Stimulated activated CD4-positive, alpha-beta T cell treated with anti-CD3 and anti-CD28 coated beads, Interleukin-15, amount 100 ng/mL, for 24 hours (primary cell): Measurements from ENCODE around the gene DGKZ.

Experiments
- DNase-seq: peaks from one replicate; pipeline ENCODE4 v3.0.0-alpha.2; 2020

DGKZ gene

DNA sequence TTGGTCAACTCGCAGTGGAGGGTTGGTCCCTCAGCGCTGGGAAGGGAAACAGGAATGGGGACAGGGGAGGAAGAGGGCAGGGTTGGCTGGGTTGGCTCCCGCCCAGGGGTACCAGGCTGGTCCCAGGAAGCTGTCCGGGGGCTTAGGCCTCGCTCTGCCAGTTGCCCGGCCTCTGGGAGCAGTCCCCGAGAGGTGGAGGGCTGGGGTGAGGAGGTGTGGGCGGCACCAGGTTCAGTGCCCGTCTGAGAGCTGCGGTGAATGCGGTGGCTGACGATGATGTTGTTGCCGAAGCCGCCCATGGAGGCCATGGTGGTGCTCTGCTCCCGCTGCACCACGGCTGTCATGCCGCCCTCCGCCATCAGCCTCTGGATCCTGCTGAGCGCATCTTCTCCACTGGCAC lies 50.3 kb downstream of the DGKZ start:
- DNase-seq = no peak

DNA sequence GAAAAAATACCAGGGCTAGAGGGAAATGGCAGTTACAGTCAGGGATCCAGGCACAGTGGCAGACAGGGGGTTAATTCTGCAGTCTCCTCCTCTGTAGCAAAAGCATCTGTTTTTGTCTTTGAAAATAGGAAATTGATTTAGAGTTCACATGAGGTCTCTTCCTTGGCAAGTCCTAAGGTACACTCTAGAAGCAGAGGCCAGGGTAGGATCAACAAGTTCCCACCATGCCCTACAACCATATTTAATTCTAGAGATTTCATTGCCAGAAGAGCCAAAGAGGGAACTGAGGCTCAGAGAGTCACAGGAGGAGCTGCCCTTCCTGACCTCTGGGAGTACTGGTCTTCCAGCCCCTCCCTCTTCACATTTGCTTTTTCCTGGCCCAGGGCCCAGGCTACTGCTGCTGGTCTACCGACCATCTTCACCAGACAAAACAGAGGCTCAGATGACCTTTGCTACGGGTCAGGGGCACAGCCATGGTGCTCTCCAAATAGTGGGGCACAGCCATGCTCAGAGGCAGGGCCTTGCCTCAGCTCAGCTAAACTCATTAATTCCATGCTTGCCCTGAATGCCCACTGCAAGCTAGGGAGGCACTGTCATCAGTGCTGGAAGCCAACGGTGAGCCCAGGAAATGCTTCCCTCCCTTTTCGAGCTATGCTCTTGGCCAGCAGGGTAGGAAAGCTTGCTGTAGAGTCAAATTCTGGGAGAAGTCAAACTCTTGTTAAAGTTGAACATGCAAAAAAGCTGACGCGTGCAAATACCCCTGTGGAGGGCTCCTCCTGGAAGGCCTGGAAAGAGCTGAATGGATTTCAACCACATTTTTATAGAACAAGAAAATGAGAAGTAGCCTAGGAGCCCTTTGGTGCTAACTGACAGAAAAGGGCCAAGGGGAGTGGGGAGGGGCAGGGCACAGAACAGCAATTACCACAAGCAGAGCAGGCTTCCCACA lies 56.0 kb downstream of the DGKZ start:
- DNase-seq = no peak

GRCh38 chr11:46404476-46405017 lies 57.3 kb downstream of the DGKZ start:
- no peak for DNase-seq

DNA sequence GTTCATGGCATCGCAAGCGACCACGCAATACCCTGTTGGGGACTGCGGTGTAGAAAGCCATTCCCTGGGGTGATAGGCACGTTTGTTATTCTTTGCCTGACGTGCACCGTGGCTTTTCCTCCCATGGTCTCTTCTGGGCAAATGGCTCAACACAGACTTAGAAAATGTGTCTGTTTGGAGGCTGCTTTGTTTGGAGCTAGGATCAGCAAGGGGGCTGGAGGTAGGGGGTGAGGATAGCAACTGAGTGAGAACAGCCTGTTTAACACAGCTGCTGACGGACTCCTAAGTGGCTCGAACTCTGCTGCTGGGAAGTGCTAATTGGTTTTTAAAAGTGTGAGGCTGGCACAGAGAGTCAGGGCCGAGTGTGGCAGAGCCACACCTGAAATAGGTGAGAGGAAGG lies 60.4 kb downstream of the DGKZ start:
- DNase-seq = no peak

DNA sequence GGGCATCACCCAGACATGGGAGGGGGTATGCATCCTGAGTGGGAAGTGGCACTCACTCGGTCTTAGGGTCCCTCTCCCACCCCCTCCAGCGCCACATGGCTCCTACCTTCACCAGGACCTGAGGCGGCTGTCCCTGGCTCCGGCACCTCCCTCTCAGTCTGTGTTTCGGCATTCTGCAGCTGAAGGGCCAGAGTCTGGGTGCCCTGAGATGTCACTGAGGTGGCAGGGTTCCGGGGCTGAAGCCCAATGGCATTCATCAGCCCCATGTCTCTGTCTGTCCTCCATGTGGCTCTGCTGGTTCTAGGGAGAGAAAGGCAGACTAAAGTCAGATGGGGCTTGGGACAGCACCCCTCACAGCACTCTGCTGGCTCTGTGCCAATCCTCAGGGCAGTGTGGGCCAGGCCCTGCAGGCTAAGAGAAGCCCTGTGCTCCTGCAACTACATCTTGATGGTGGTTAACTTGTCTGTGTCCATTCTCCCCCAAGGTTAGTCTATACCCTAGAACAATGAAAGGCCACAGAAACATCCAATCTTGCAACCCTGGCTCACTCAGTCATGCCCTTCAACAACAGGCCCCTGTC lies 61.2 kb downstream of the DGKZ start:
- DNase-seq = no peak

DNA sequence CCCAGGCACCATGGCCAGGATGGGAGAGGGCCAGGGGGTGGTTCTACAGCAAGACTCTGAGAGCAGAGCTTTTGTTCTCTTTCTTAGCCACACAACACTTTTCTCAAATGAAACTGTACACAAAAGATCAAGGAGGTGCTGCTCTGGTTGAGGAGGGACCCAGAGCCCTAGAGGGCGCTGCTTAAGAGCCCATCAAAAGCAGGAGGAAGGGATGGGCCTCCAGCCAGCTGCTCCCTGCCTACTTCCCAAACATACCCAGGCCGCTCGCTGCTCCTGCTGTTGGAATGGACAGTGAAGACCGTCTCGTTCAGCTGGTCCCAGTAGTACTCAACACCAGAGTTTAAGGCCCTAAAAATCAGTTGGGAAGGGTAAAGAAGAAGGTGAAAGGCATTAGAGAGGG lies 62.8 kb downstream of the DGKZ start:
- no peak for DNase-seq

GRCh38 chr11:46413760-46414465 lies 66.7 kb downstream of the DGKZ start:
- no peak for DNase-seq

- DNase-seq = no peak
These were observed 67.2 kb downstream of the DGKZ start for GRCh38 chr11:46414466-46414796.

GRCh38 chr11:46414879-46415278 lies 67.6 kb downstream of the DGKZ start:
- no peak for DNase-seq

GRCh38 chr11:46417711-46418110 lies 70.4 kb downstream of the DGKZ start:
- DNase-seq = no peak

GRCh38 chr11:46418751-46419150 lies 71.5 kb downstream of the DGKZ start:
- no peak for DNase-seq

DNA sequence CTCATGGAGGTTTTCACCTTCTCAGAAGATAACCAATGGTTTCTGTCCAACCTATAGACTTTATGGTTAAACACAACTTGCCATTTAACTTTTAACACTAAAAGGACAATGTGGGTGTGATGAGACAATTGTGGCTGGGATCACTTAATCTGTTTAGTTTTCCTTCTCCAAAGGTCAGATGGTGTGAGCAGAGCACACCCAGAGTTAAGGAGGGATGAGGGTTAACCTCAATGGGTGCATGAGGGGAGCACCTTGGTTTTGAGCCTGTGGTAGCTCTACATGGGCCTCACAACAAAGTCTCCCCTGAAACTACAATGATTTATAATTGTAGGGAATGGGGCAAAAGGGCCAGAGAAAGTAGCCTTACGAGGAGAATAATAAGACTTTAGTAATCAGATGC lies 73.2 kb downstream of the DGKZ start:
- no peak for DNase-seq

DNA sequence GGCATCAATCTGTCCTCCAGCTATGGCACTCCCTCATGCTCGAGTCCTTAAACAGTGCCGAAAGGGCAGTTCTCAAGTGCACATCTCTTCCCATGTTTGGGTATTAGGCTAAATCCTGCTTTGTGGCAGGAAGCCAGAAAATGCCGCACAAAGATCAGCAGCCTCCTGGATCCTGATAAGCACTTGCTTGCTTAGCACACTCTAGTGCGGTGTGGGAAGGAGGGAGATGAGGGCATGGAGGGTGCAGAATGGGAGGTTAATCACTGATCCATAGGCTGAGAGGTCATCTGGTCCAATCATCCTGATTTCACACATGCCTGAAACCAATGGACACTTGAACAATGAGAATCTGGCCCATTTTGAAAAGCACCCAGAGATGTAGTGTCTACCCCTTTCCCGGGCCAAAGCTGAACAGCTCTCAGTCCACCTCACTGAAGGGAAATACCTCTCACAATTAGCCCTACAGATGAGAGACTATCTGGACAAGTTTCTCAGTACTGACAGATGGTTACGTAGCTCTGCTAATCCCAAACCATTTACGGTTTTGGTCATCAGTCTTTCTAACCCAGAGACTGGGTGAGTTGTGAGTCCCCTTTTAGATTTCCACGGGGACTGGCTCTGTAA lies 74.1 kb downstream of the DGKZ start:
- DNase-seq = no peak

DNA sequence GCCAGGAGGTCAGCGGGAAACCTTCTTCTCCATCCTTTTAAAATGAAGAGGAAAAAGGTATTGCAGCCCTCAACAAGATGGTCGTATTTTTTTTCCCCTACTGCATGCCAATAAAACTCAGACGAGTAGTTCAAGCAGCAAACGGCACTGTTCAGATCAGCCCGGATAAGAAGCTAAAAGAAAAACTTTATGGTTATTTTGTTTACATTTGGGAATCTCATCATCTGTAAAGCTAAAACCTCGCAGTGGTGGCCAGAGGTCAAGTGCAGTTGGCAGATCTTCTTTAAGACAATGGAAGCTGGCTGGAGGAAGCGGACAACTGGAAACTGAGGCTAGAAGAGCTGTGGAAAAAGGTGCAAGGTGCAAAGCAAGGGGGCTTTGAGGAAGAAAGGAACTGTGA lies 75.3 kb downstream of the DGKZ start:
- no peak for DNase-seq

DNA sequence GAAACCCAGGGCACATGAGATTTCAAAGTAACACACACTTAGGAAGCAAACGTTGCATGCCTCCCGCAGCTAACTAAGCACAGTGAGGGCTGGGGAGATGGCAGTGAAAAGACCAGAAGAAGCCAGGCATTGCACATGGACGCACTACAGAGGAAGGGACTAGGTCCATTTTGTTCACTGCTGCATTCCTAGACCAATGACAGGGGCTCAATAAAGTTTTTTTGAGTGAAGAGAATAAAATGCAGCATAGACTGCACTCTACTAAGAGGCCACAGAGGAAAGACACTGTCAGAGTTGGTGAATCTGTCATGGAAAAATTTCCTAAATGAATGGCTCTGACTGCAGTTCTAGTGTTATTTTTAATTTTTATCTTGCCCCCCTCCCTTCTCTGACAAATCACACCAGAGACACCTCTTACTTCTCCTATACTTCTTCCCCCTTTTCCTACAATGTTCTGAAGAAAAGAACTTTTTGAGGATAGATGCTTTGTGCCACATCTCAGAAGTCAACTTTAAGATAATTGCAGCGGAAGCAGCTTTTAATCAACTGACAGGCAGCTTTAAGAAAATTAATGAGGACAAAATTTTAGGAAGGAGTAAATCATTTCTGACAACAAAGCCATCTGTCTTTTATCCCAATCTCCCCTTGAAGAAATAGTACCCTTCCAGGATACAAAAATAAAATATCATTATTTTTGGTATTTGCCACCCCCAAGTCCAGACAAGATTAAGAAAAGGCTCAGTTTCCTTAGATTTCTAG lies 79.1 kb downstream of the DGKZ start:
- DNase-seq = no peak

DNA sequence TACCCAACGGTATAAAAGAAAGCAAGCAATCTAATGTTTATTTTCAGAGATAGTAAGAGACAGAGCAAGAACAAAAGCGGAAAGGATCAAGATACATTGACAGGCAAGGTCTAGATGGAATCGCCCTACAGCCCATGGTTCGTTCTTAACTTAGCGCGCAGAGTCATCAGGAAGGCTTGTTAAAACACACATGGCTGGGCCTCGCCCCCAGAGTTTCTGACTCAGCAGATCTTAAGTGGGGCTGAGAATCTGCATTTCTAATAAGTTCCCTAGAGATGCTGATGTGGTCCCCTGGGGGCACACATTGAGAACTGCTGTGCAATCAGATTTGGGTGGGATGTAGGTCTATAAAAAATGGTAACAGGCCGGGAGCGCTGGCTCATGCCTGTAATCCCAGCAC lies 80.1 kb downstream of the DGKZ start:
- DNase-seq = no peak

- no peak for DNase-seq
These were observed 82.5 kb downstream of the DGKZ start for GRCh38 chr11:46429717-46430116.
